WTC11 (cell line): Measurements from ENCODE around the gene MLEC. TPM values are rescaled to one million over a fixed set of nuclear protein-coding genes. Genes with fewer than 3 reads are reported as not detected.

Experiments used
- ATAC-seq: fragments of 200-7000 bp; cut with Tn5 transposase; 2 replicates; pipeline ENCODE4 v1.10.0; 2021; ENCODE audit warnings: mild to moderate bottlenecking, moderate library complexity
- CTCF ChIA-PET: fragments of 300-600 bp; sonication (Branson Sonifier 250); formaldehyde crosslinking; loops from one replicate; lab custom pipeline; 2021; ENCODE audit warnings: antibody characterized with exemption; lab: Charles Lee
- POLR2A ChIA-PET: fragments of 350-600 bp; sonication (Branson Sonifier 250); formaldehyde crosslinking; loops from one replicate; lab custom pipeline; 2021; ENCODE audit warnings: antibody characterized with exemption; lab: Charles Lee
- DNase-seq: peaks from one replicate; pipeline ENCODE4 v3.0.0; 2021; ENCODE audit warnings: low spot score
- H3K27ac Mint-ChIP-seq: 2 replicates; pipeline ENCODE4 v1.8.0; 2021; ENCODE audit warnings: mixed read lengths
- H3K27me3 Mint-ChIP-seq: 2 replicates; pipeline ENCODE4 v1.8.0; 2021; ENCODE audit warnings: low read depth, mild to moderate bottlenecking, moderate library complexity, mixed read lengths
- H3K36me3 Mint-ChIP-seq: 2 replicates; pipeline ENCODE4 v1.8.0; 2021; ENCODE audit warnings: mixed read lengths
- H3K4me1 Mint-ChIP-seq: 2 replicates; pipeline ENCODE4 v1.8.0; 2022; ENCODE audit warnings: mixed read lengths
- H3K4me3 Mint-ChIP-seq: 2 replicates; pipeline ENCODE4 v1.8.0; 2021; ENCODE audit warnings: mild to moderate bottlenecking, moderate library complexity, mixed read lengths
- H3K9me3 Mint-ChIP-seq: 2 replicates; pipeline ENCODE4 v1.8.0; 2021; ENCODE audit warnings: mixed read lengths
- ATF1 ChIP-seq: sonication (generic); formaldehyde crosslinking; IDR thresholded peaks from 2 replicates; pipeline ENCODE4 v1.8.1; 2023; ENCODE audit warnings: mild to moderate bottlenecking, moderate library complexity, missing genetic modification reagents
- CTCF ChIP-seq: fragments of 200-600 bp; IDR thresholded peaks from 2 replicates; pipeline ENCODE4 v1.8.0; 2022; ENCODE audit warnings: antibody characterized with exemption
- E2F5 ChIP-seq: sonication (generic); formaldehyde crosslinking; IDR thresholded peaks from 2 replicates; pipeline ENCODE4 v1.8.1; 2022; ENCODE audit warnings: mild to moderate bottlenecking, moderate library complexity, missing genetic modification reagents
- ESRRA ChIP-seq: sonication (generic); formaldehyde crosslinking; IDR thresholded peaks from 2 replicates; pipeline ENCODE4 v1.8.1; 2022; ENCODE audit warnings: mild to moderate bottlenecking, missing genetic modification reagents, borderline replicate concordance
- FOXJ3 ChIP-seq: sonication (generic); formaldehyde crosslinking; IDR thresholded peaks from 2 replicates; pipeline ENCODE4 v1.9.0; 2021; ENCODE audit warnings: missing genetic modification reagents, mild to moderate bottlenecking, borderline replicate concordance
- HMGXB4 ChIP-seq: sonication (generic); formaldehyde crosslinking; IDR thresholded peaks from 2 replicates; pipeline ENCODE4 v1.8.1; 2023; ENCODE audit warnings: mild to moderate bottlenecking, moderate library complexity, missing genetic modification reagents
- MXD4 ChIP-seq: fragments of 250-450 bp; sonication (Bioruptor Pico); IDR thresholded peaks from 2 replicates; pipeline ENCODE4 v1.8.0; 2021; ENCODE audit warnings: mild to moderate bottlenecking, moderate library complexity, borderline replicate concordance
- NFATC4 ChIP-seq: fragments of 250-450 bp; sonication (Bioruptor Pico); IDR thresholded peaks from 2 replicates; pipeline ENCODE4 v1.9.0; 2021; ENCODE audit warnings: mild to moderate bottlenecking
- NR1H2 ChIP-seq: sonication (generic); formaldehyde crosslinking; IDR thresholded peaks from 2 replicates; pipeline ENCODE4 v1.9.0; 2021; ENCODE audit warnings: mild to moderate bottlenecking, moderate library complexity, missing genetic modification reagents
- OVOL2 ChIP-seq: fragments of 250-450 bp; sonication (Bioruptor Pico); IDR thresholded peaks from 2 replicates; pipeline ENCODE4 v1.9.0; 2021; ENCODE audit warnings: mild to moderate bottlenecking, borderline replicate concordance
- RELA ChIP-seq: sonication (generic); formaldehyde crosslinking; IDR thresholded peaks from 2 replicates; pipeline ENCODE4 v1.8.1; 2022; ENCODE audit warnings: missing genetic modification reagents, mild to moderate bottlenecking, borderline replicate concordance
- RORB ChIP-seq: fragments of 250-450 bp; sonication (Bioruptor Pico); IDR thresholded peaks from 2 replicates; pipeline ENCODE4 v1.9.0; 2021; ENCODE audit warnings: mild to moderate bottlenecking
- ZNF138 ChIP-seq: sonication (generic); formaldehyde crosslinking; conservative IDR thresholded peaks from 2 replicates; pipeline ENCODE4 v1.8.1; 2022; ENCODE audit warnings: mild to moderate bottlenecking, moderate library complexity, missing genetic modification reagents
- ZNF317 ChIP-seq: sonication (generic); formaldehyde crosslinking; IDR thresholded peaks from 2 replicates; pipeline ENCODE4 v1.8.1; 2023; ENCODE audit warnings: low read depth, mild to moderate bottlenecking, moderate library complexity, missing genetic modification reagents, borderline replicate concordance
- ZNF423 ChIP-seq: fragments of 250-450 bp; sonication (Bioruptor Pico); IDR thresholded peaks from 2 replicates; pipeline ENCODE4 v2.1.2; 2022; ENCODE audit warnings: mild to moderate bottlenecking, moderate library complexity
- total RNA-seq: library from RNA; stranded (reverse); gene quantifications from 3 replicates; pipeline ENCODE4 v1.2.3, GENCODE V29; 2021
- TF ChIP-seq, protein P1 (sequence below): fragments of 250-450 bp; sonication (Bioruptor Pico); IDR thresholded peaks from 2 replicates; pipeline ENCODE4 v1.9.0; 2021; ENCODE audit warnings: moderate library complexity, mild to moderate bottlenecking, inconsistent platforms, borderline replicate concordance
- TF ChIP-seq, protein P2 (sequence below): sonication (generic); formaldehyde crosslinking; IDR thresholded peaks from 2 replicates; pipeline ENCODE4 v1.8.0; 2023; ENCODE audit warnings: missing genetic modification reagents
- TF ChIP-seq, protein P3 (sequence below): sonication (generic); formaldehyde crosslinking; IDR thresholded peaks from 2 replicates; pipeline ENCODE4 v1.8.1; 2023; ENCODE audit warnings: mild to moderate bottlenecking, missing genetic modification reagents, borderline replicate concordance
- TF ChIP-seq, protein P4 (sequence below): sonication (generic); formaldehyde crosslinking; IDR thresholded peaks from 2 replicates; pipeline ENCODE4 v1.8.1; 2022; ENCODE audit warnings: low read depth, mild to moderate bottlenecking, moderate library complexity, missing genetic modification reagents, borderline replicate concordance
- TF ChIP-seq, protein P5 (sequence below): sonication (generic); formaldehyde crosslinking; IDR thresholded peaks from 2 replicates; pipeline ENCODE4 v1.8.0; 2022; ENCODE audit warnings: mild to moderate bottlenecking, missing genetic modification reagents

The MLEC gene
- total RNA-seq, 1 experiment from 2014 or later: 278 TPM

DNA sequence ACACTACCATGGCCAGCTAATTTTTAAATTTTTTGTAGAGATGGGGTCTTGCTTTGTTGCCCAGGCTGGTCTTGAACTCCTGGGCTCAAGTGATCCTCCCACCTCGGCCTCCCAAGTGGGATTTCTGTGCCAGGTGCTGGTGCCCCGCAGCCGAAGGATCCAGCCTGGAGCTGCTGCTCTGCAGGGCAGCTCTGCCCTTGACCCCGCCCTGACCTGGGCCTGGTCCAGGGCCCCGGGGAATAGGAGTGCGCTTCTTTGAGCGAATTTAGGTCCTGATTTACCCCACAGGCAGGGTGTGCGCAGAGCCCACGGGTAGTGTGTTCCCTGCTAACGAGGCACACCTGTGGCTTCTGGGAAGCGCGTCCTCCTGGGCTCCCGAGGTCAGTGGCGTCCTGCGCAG is 53.9 kb downstream of the MLEC start:
- H3K9me3 Mint-ChIP-seq: no peaks in the 10 kb centered on the region
- no peaks in the 10 kb centered on the region for H3K4me1 Mint-ChIP-seq
- H3K27me3 Mint-ChIP-seq: no peaks in the 10 kb centered on the region
- CTCF ChIA-PET: interaction anchor here (0.9 kb wide), 1 partner anchor 231 kb away, joined by 3 read pairs; no protein-coding TSS in a partner anchor
- ATAC-seq (no peak), DNase-seq (no peak)
- no peak overlapping the region for H3K4me3 Mint-ChIP-seq
- no peaks in the 10 kb centered on the region for H3K36me3 Mint-ChIP-seq
- TF ChIP-seq NR1H2 (CRISPR knock-in tag): no peak
- no peak for TF ChIP-seq FOXJ3 (CRISPR knock-in tag)
- TF ChIP-seq NFATC4: no peak
- TF ChIP-seq E2F5 (CRISPR knock-in tag): no peak
- no peak for TF ChIP-seq OVOL2
- no peak for TF ChIP-seq HMGXB4 (CRISPR knock-in tag)
- TF ChIP-seq ZNF423 (CRISPR knock-in tag): no peak
- TF ChIP-seq, protein P1, sequence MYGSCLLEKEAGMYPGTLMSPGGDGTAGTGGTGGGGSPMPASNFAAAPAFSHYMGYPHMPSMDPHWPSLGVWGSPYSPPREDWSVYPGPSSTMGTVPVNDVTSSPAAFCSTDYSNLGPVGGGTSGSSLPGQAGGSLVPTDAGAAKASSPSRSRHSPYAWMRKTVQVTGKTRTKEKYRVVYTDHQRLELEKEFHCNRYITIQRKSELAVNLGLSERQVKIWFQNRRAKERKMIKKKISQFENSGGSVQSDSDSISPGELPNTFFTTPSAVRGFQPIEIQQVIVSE (CRISPR knock-in tag): no peak
- no peak for TF ChIP-seq ESRRA (CRISPR knock-in tag)
- no peak for TF ChIP-seq ZNF138 (CRISPR knock-in tag)
- no peak for TF ChIP-seq ATF1
- TF ChIP-seq CTCF: no peak
- no peak for TF ChIP-seq ZNF317
- no peak for TF ChIP-seq RELA (CRISPR knock-in tag)
- TF ChIP-seq, protein P2, sequence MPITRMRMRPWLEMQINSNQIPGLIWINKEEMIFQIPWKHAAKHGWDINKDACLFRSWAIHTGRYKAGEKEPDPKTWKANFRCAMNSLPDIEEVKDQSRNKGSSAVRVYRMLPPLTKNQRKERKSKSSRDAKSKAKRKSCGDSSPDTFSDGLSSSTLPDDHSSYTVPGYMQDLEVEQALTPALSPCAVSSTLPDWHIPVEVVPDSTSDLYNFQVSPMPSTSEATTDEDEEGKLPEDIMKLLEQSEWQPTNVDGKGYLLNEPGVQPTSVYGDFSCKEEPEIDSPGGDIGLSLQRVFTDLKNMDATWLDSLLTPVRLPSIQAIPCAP (CRISPR knock-in tag): no peak
- TF ChIP-seq, protein P3, sequence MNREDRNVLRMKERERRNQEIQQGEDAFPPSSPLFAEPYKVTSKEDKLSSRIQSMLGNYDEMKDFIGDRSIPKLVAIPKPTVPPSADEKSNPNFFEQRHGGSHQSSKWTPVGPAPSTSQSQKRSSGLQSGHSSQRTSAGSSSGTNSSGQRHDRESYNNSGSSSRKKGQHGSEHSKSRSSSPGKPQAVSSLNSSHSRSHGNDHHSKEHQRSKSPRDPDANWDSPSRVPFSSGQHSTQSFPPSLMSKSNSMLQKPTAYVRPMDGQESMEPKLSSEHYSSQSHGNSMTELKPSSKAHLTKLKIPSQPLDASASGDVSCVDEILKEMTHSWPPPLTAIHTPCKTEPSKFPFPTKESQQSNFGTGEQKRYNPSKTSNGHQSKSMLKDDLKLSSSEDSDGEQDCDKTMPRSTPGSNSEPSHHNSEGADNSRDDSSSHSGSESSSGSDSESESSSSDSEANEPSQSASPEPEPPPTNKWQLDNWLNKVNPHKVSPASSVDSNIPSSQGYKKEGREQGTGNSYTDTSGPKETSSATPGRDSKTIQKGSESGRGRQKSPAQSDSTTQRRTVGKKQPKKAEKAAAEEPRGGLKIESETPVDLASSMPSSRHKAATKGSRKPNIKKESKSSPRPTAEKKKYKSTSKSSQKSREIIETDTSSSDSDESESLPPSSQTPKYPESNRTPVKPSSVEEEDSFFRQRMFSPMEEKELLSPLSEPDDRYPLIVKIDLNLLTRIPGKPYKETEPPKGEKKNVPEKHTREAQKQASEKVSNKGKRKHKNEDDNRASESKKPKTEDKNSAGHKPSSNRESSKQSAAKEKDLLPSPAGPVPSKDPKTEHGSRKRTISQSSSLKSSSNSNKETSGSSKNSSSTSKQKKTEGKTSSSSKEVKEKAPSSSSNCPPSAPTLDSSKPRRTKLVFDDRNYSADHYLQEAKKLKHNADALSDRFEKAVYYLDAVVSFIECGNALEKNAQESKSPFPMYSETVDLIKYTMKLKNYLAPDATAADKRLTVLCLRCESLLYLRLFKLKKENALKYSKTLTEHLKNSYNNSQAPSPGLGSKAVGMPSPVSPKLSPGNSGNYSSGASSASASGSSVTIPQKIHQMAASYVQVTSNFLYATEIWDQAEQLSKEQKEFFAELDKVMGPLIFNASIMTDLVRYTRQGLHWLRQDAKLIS (CRISPR knock-in tag): no peak
- TF ChIP-seq, protein P4, sequence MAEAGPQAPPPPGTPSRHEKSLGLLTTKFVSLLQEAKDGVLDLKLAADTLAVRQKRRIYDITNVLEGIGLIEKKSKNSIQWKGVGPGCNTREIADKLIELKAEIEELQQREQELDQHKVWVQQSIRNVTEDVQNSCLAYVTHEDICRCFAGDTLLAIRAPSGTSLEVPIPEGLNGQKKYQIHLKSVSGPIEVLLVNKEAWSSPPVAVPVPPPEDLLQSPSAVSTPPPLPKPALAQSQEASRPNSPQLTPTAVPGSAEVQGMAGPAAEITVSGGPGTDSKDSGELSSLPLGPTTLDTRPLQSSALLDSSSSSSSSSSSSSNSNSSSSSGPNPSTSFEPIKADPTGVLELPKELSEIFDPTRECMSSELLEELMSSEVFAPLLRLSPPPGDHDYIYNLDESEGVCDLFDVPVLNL: no peak
- TF ChIP-seq, protein P5, sequence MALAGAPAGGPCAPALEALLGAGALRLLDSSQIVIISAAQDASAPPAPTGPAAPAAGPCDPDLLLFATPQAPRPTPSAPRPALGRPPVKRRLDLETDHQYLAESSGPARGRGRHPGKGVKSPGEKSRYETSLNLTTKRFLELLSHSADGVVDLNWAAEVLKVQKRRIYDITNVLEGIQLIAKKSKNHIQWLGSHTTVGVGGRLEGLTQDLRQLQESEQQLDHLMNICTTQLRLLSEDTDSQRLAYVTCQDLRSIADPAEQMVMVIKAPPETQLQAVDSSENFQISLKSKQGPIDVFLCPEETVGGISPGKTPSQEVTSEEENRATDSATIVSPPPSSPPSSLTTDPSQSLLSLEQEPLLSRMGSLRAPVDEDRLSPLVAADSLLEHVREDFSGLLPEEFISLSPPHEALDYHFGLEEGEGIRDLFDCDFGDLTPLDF (CRISPR knock-in tag): no peak
- TF ChIP-seq MXD4 (CRISPR knock-in tag): no peak
- TF ChIP-seq RORB: no peak
- no peak overlapping the region for H3K27ac Mint-ChIP-seq
- POLR2A ChIA-PET: interaction anchor here (0.6 kb wide), 1 partner anchor 11 kb away, joined by 3 read pairs; no protein-coding TSS in a partner anchor
